Astrocyte (in vitro differentiated cells and primary cell): ENCODE results near the gene GAPVD1.

Source experiments
- CTCF ChIP-seq: IDR thresholded peaks from 2 replicates; pipeline ENCODE4 v1.5.1; 2011; ENCODE audit warnings: low read depth, mild to moderate bottlenecking, inconsistent platforms, low read length, moderate library complexity; ENCODE audit not compliant: insufficient read depth
- EZH2 ChIP-seq: IDR thresholded peaks from 2 replicates; pipeline ENCODE4 v1.6.1; 2012; ENCODE audit warnings: mild to moderate bottlenecking, low read length, inconsistent platforms; ENCODE audit not compliant: insufficient read depth

DNA sequence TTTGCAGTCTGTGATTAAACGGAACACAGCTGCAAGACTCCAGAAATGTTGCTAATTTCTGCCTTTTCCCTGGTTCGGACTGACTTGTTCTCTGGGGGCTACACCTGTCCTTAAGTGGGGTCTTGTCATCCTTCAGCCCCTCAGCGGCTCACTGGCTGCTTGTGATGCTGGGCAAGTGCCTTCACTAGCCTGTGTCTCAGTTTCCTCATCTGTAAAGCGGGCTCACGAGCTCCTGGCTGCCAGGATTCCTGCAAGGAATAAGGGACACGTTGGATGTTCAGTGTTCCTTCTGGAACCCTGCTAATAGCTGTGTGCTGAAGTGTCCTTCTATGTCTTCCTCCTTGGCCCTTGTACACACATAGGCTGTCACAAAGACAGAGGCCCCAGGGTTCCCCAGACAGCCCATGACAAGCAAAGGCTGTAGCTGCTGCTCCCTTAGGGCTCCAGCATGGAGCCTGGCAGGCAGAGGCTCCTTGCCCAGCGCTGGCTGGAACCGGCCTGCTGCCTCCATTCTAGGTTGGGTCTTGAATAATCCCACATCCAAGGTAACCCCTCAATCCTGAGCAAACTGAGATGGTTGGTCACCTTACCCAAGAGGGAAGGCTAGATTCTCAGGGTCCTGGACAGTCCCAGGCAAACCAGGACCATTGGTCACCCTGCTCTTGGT, 116.1 kb downstream of the GAPVD1 start:
- no peak for TF ChIP-seq CTCF
- TF ChIP-seq EZH2: no peak
